UCSD-AML1 (cell line): ENCODE results near the gene ELOF1.

Experiments
- DNase-seq: peaks from one replicate; lab custom pipeline; 2025; ENCODE audit not compliant: unreplicated experiment; lab: John Stamatoyannopoulos, UW

ELOF1 gene

GRCh38 chr19:11538232-11539036 lies 20.6 kb downstream of the ELOF1 start, which contains the start of gene CNN1:
TSS of gene CNN1 (plus strand) at chr19:11538851. CDS start at chr19:11538928, 77 bp downstream.
- no peak for DNase-seq

GRCh38 chr19:11535792-11536595 lies 23.0 kb downstream of the ELOF1 start:
- peak; percentile 92 for DNase-seq

GRCh38 chr19:11534948-11535347 lies 24.1 kb downstream of the ELOF1 start:
- no peak for DNase-seq

GRCh38 chr19:11534538-11534937 lies 24.5 kb downstream of the ELOF1 start:
- DNase-seq = no peak

- peak; percentile 81 for DNase-seq
These were observed 28.6 kb downstream of the ELOF1 start for GRCh38 chr19:11530432-11530831.

GRCh38 chr19:11528551-11529341 lies 30.3 kb downstream of the ELOF1 start, which contains the start of gene ECSIT:
TSS of gene ECSIT (minus strand) at chr19:11529134. CDS start at chr19:11519170, 9,964 bp downstream.
- DNase-seq = peak; percentile 96

GRCh38 chr19:11519138-11519537 lies 39.9 kb downstream of the ELOF1 start:
- DNase-seq = no peak

GRCh38 chr19:11513946-11514345 lies 45.1 kb downstream of the ELOF1 start:
- no peak for DNase-seq

GRCh38 chr19:11510444-11510843 lies 48.6 kb downstream of the ELOF1 start:
- no peak for DNase-seq

GRCh38 chr19:11507370-11508078 lies 51.5 kb downstream of the ELOF1 start:
- no peak for DNase-seq

- no peak for DNase-seq
These were observed 52.1 kb downstream of the ELOF1 start for GRCh38 chr19:11506967-11507366.

GRCh38 chr19:11506101-11506555 lies 52.9 kb downstream of the ELOF1 start:
- no peak for DNase-seq

GRCh38 chr19:11505504-11506100 lies 53.4 kb downstream of the ELOF1 start, which contains the start of gene ZNF653:
TSS of gene ZNF653 (minus strand) at chr19:11505839. CDS start at chr19:11505786, 53 bp downstream.
- peak; percentile 93 for DNase-seq

GRCh38 chr19:11505032-11505503 lies 54.0 kb downstream of the ELOF1 start:
- DNase-seq = peak; percentile 97

GRCh38 chr19:11504502-11505031 lies 54.5 kb downstream of the ELOF1 start:
- no peak for DNase-seq
